Liver (tissue), 3 donors: Measurements from ENCODE around the gene AMY2A.

Experiments used
- JUND ChIP-seq, 2 donors: IDR thresholded peaks; 2 replicates each; pipeline ENCODE4 v1.6.1; 2016; ENCODE audit warnings: antibody characterized with exemption in 2 of 2
- RAD21 ChIP-seq, 2 donors: IDR thresholded peaks; 2 replicates each; pipeline ENCODE4 v1.6.1; 2016; ENCODE audit warnings: antibody characterized with exemption in 2 of 2, mild to moderate bottlenecking in 2 of 2
- SP1 ChIP-seq: IDR thresholded peaks from 2 replicates; pipeline ENCODE4 v1.6.1; 2018; ENCODE audit warnings: antibody characterized with exemption, mild to moderate bottlenecking
- TAF1 ChIP-seq: conservative IDR thresholded peaks from 2 replicates; pipeline ENCODE4 v1.6.1; 2016; ENCODE audit warnings: antibody characterized with exemption, mild to moderate bottlenecking
- YY1 ChIP-seq: IDR thresholded peaks from 2 replicates; pipeline ENCODE4 v1.6.1; 2016; ENCODE audit warnings: antibody characterized with exemption, mild to moderate bottlenecking
- TF ChIP-seq, protein P1 (sequence below): fragments of 150-350 bp; IDR thresholded peaks from 2 replicates; pipeline ENCODE4 v1.5.1; 2017; ENCODE audit warnings: improper control_type of control experiment, low read depth, low read length; ENCODE audit not compliant: missing input control
- TF ChIP-seq, protein P2 (sequence below): IDR thresholded peaks from 2 replicates; pipeline ENCODE4 v1.6.1; 2016; ENCODE audit warnings: antibody characterized with exemption
- TF ChIP-seq, protein P3 (sequence below): IDR thresholded peaks from 2 replicates; pipeline ENCODE4 v1.6.1; 2016; ENCODE audit warnings: antibody characterized with exemption, mild to moderate bottlenecking
- TF ChIP-seq, protein P4 (sequence below): IDR thresholded peaks from 2 replicates; pipeline ENCODE4 v1.6.1; 2016; ENCODE audit warnings: antibody characterized with exemption
- donor health status: healthy.
- donor health status: healthy.

DNA sequence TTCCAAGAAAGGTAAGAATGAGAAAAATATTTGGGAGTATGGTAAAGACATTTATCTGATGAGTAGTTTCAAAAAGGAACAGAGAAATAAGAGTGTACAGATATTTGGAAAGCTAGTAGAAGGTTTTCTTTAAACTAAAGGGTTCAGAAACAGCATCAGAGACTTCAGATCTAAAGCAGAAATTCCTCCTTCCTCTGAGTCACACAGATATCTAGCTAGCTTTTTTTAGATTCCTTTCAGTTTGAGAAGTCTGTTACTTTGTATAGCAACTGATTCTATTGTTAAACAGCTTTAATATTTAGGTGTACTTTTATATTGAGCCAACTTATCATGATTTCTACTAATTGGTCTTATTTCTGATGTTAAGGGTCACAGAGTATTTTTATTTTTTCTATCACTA lies 41.2 kb upstream of the AMY2A start:
- TF ChIP-seq, protein P1, sequence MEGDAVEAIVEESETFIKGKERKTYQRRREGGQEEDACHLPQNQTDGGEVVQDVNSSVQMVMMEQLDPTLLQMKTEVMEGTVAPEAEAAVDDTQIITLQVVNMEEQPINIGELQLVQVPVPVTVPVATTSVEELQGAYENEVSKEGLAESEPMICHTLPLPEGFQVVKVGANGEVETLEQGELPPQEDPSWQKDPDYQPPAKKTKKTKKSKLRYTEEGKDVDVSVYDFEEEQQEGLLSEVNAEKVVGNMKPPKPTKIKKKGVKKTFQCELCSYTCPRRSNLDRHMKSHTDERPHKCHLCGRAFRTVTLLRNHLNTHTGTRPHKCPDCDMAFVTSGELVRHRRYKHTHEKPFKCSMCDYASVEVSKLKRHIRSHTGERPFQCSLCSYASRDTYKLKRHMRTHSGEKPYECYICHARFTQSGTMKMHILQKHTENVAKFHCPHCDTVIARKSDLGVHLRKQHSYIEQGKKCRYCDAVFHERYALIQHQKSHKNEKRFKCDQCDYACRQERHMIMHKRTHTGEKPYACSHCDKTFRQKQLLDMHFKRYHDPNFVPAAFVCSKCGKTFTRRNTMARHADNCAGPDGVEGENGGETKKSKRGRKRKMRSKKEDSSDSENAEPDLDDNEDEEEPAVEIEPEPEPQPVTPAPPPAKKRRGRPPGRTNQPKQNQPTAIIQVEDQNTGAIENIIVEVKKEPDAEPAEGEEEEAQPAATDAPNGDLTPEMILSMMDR = no peak
- TF ChIP-seq, protein P2, sequence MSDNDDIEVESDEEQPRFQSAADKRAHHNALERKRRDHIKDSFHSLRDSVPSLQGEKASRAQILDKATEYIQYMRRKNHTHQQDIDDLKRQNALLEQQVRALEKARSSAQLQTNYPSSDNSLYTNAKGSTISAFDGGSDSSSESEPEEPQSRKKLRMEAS = no peak
- TF ChIP-seq YY1 (no peak), JUND (IDR thresholded peaks at IDR 0.05) (no peak), TAF1 (no peak), SP1 (no peak), RAD21 (IDR thresholded peaks at IDR 0.05) (no peak)
- TF ChIP-seq, protein P3, sequence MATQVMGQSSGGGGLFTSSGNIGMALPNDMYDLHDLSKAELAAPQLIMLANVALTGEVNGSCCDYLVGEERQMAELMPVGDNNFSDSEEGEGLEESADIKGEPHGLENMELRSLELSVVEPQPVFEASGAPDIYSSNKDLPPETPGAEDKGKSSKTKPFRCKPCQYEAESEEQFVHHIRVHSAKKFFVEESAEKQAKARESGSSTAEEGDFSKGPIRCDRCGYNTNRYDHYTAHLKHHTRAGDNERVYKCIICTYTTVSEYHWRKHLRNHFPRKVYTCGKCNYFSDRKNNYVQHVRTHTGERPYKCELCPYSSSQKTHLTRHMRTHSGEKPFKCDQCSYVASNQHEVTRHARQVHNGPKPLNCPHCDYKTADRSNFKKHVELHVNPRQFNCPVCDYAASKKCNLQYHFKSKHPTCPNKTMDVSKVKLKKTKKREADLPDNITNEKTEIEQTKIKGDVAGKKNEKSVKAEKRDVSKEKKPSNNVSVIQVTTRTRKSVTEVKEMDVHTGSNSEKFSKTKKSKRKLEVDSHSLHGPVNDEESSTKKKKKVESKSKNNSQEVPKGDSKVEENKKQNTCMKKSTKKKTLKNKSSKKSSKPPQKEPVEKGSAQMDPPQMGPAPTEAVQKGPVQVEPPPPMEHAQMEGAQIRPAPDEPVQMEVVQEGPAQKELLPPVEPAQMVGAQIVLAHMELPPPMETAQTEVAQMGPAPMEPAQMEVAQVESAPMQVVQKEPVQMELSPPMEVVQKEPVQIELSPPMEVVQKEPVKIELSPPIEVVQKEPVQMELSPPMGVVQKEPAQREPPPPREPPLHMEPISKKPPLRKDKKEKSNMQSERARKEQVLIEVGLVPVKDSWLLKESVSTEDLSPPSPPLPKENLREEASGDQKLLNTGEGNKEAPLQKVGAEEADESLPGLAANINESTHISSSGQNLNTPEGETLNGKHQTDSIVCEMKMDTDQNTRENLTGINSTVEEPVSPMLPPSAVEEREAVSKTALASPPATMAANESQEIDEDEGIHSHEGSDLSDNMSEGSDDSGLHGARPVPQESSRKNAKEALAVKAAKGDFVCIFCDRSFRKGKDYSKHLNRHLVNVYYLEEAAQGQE = no peak
- TF ChIP-seq, protein P4, sequence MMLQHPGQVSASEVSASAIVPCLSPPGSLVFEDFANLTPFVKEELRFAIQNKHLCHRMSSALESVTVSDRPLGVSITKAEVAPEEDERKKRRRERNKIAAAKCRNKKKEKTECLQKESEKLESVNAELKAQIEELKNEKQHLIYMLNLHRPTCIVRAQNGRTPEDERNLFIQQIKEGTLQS = no peak
